Measurements from ENCODE around the gene GPR15LG. TPM values are rescaled to one million over a fixed set of nuclear protein-coding genes. Genes with fewer than 3 reads are reported as not detected.

The GPR15LG gene
- total and polyA plus RNA-seq, 2 experiments from 2014 or later = 0.45 to 2.6 TPM

- DNase-seq (ENCODE audit: low spot score) = no peak
- Histone ChIP-seq H4K20me1 (ENCODE audit: insufficient read depth, poor library complexity, severe bottlenecking) (no peaks in the 10 kb centered on the region), H3K4me3 (no peak overlapping the region), H3K9me2 (replicated peaks; ENCODE audit: insufficient read depth) (no peaks in the 10 kb centered on the region), H3K79me2 (no peaks in the 10 kb centered on the region), H3K4me2 (no peak overlapping the region), H2AFZ (no peak overlapping the region), H3K27ac (no peak overlapping the region), H3K27me3 (peaks cover 15% of the 10 kb centered on the region), H3K9me3 (ENCODE audit: low read depth) (no peaks in the 10 kb centered on the region), H3K36me3 (replicated peaks; ENCODE audit: insufficient read depth, low read depth) (no peaks in the 10 kb centered on the region), H3K4me1 (ENCODE audit: insufficient read depth) (no peaks in the 10 kb centered on the region)
- WGBS (ENCODE audit: low lambda C conversion rate, missing lambda C conversion rate) = 40% methylated on average over 6 of the region's 6 CpGs
- no peak for TF ChIP-seq EZH2 (IDR thresholded peaks at IDR 0.05; ENCODE audit: borderline replicate concordance)
- TF ChIP-seq CTCF (IDR thresholded peaks at IDR 0.05; ENCODE audit: poor library complexity) = no peak
- TF ChIP-seq EZH2phosphoT487 (IDR thresholded peaks at IDR 0.05; ENCODE audit: low read depth, severe bottlenecking, unreplicated experiment) = no peak
Observed at GRCh38 chr10:84160663-84161362, 12.8 kb upstream of the GPR15LG start.

GRCh38 chr10:84163996-84164395 is 9.6 kb upstream of the GPR15LG start:
- H3K27me3 ChIP-seq = peaks cover 15% of the 10 kb centered on the region
- no peaks in the 10 kb centered on the region for H4K20me1 ChIP-seq (ENCODE audit: insufficient read depth, poor library complexity, severe bottlenecking)
- H3K79me2 ChIP-seq = no peaks in the 10 kb centered on the region
- no peaks in the 10 kb centered on the region for H3K36me3 ChIP-seq (replicated peaks; ENCODE audit: insufficient read depth, low read depth)
- DNase-seq (ENCODE audit: low spot score) = no peak
- no peaks in the 10 kb centered on the region for H3K9me3 ChIP-seq (ENCODE audit: low read depth)
- H2AFZ ChIP-seq = no peak overlapping the region
- 71% methylated on average over 2 of the region's 2 CpGs for WGBS (ENCODE audit: low lambda C conversion rate, missing lambda C conversion rate)
- H3K4me2 ChIP-seq = no peak overlapping the region
- H3K4me1 ChIP-seq (ENCODE audit: insufficient read depth) = no peaks in the 10 kb centered on the region
- TF ChIP-seq CTCF (IDR thresholded peaks at IDR 0.05; ENCODE audit: poor library complexity) = no peak
- TF ChIP-seq EZH2 (IDR thresholded peaks at IDR 0.05; ENCODE audit: borderline replicate concordance) = no peak
- TF ChIP-seq EZH2phosphoT487 (IDR thresholded peaks at IDR 0.05; ENCODE audit: low read depth, severe bottlenecking, unreplicated experiment) = no peak
- H3K4me3 ChIP-seq = no peak overlapping the region
- H3K9me2 ChIP-seq (replicated peaks; ENCODE audit: insufficient read depth) = no peaks in the 10 kb centered on the region
- H3K27ac ChIP-seq = no peak overlapping the region

- no peaks in the 10 kb centered on the region for H3K79me2 ChIP-seq
- H3K27ac ChIP-seq = no peak overlapping the region
- no peaks in the 10 kb centered on the region for H3K36me3 ChIP-seq (replicated peaks; ENCODE audit: insufficient read depth, low read depth)
- H2AFZ ChIP-seq = no peak overlapping the region
- H3K4me3 ChIP-seq = no peak overlapping the region
- no peak for DNase-seq (ENCODE audit: low spot score)
- no peaks in the 10 kb centered on the region for H3K4me1 ChIP-seq (ENCODE audit: insufficient read depth)
- no peaks in the 10 kb centered on the region for H4K20me1 ChIP-seq (ENCODE audit: insufficient read depth, poor library complexity, severe bottlenecking)
- peaks cover 15% of the 10 kb centered on the region for H3K27me3 ChIP-seq
- H3K4me2 ChIP-seq = no peak overlapping the region
- 35% methylated on average over 2 of the region's 2 CpGs for WGBS (ENCODE audit: low lambda C conversion rate, missing lambda C conversion rate)
- TF ChIP-seq EZH2 (IDR thresholded peaks at IDR 0.05; ENCODE audit: borderline replicate concordance) (no peak), CTCF (IDR thresholded peaks at IDR 0.05; ENCODE audit: poor library complexity) (no peak), EZH2phosphoT487 (IDR thresholded peaks at IDR 0.05; ENCODE audit: low read depth, severe bottlenecking, unreplicated experiment) (no peak)
- H3K9me2 ChIP-seq (replicated peaks; ENCODE audit: insufficient read depth) = no peaks in the 10 kb centered on the region
- H3K9me3 ChIP-seq (ENCODE audit: low read depth) = no peaks in the 10 kb centered on the region
Observed at GRCh38 chr10:84164442-84164841, 9.2 kb upstream of the GPR15LG start.
